IPS-11a (cell line): ENCODE data around the gene TBATA.

Experiments used
- H3K4me3 ChIP-seq: one replicate; pipeline ENCODE4 v1.5.1; 2013; ENCODE audit warnings: low read depth, low read length, control low read depth

Gene TBATA

DNA sequence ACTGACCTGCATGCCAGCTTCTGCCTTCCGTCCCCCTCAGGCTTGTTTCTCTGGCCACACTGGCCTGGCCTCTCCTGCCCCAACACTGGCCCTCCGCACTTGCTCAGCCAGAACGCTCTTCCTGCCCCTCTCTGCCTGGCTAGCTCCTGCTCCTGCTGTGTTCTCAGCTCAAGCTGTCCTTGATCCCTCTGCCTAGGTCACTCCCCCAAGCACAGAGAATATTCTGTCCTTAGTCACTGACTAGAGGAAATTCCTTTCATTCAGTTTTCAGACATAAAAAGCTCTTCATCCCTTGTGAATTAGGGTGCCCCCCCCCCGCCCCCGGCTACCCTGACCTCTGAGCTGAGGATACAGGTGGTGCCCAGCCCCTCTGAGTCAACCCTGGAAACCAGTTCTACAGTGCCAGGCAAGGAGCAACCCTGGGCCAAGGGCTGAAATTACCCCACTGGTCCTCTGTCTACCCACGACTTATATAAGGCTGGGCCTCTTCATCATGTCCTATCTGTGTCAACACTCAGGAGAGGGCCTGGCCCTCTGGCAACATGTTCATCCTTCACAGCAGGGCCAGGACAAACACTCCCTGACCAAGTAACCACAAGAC lies 23.9 kb upstream of the TBATA start:
- H3K4me3 ChIP-seq = no peak overlapping the region

DNA sequence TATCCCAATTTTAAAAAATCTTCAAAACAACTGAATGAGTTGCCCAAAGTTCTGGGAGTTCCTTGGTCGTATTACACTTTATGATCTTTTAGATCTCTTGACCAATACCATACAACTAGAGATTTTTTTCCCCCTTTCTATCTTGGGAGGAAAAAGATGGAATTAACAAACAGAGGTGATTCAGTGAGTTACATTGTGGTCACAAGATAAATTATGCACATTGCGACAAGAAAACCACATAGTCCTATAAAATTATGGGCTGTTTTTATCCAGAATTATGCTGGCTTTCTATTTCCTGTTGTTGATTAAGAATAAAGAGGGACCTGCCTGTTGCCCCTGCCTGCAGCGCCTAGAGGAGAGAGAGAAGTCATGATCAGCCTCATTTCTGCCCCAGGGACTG lies 22.4 kb upstream of the TBATA start:
- no peak overlapping the region for H3K4me3 ChIP-seq

DNA sequence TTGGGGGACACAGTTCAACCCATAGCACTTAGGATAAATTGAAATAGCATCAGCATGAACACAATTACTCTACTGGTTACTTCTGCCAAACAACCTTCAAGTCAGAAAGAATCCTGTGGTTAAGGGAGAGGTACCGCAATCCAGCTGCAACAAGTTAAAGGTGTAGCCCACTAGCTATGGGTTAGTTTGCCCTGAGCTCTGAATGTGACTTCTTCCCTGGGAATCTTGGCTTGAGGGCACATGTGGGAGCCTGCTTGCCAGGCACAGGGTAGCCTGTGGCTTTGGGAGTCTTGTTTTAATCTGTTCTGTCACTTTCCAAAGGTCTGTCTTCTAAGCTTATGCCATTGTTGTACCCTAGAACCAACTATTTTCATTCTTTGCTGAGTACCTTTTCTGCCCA lies 21.7 kb upstream of the TBATA start:
- no peak overlapping the region for H3K4me3 ChIP-seq

DNA sequence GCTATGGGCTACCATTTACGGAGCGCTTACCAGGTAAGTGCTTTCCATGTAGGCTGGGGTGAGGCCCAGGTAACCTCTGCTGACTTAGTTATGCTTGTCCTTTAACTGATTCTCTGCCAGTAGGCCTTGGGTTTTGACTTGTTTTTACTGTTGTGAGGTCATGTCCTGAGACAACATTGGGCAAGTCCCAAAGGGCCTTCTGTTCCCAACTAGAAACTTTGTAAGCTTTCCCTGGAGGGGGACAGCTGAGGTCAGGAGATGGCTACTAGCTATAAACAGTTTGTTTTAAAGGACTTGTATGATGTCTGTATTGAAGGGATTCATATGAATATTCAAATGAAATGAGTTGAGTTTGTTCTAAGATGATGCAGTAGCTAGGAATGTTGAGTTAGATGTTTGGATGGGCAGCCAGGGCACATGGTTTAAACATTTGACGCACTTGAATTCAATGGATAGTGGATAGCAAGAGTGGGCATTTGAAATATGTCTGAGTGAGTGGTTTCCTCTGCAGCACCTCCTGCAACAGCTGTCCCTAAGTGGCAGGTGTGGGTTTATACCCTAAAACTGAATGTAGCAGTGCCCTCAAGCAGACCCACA lies 20.5 kb upstream of the TBATA start:
- no peak overlapping the region for H3K4me3 ChIP-seq

DNA sequence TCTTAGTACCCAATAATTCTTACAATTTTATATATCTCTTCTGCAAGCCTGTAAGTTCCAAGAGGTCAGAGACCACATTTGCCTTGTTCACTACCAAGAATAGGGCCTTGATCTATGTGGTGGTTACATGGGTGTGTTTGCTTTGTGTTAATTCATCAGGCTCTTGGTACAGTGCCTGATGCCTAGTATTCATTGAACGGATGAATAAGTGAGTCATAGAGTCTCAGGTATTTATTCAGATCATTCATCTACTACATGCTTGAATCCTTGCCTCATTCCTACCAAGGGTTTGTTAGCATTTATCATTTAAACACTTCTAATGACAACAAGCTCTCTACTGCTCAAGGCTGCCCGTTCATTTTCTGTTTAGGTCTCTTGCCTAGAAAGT lies 19.2 kb upstream of the TBATA start:
- no peak overlapping the region for H3K4me3 ChIP-seq

DNA sequence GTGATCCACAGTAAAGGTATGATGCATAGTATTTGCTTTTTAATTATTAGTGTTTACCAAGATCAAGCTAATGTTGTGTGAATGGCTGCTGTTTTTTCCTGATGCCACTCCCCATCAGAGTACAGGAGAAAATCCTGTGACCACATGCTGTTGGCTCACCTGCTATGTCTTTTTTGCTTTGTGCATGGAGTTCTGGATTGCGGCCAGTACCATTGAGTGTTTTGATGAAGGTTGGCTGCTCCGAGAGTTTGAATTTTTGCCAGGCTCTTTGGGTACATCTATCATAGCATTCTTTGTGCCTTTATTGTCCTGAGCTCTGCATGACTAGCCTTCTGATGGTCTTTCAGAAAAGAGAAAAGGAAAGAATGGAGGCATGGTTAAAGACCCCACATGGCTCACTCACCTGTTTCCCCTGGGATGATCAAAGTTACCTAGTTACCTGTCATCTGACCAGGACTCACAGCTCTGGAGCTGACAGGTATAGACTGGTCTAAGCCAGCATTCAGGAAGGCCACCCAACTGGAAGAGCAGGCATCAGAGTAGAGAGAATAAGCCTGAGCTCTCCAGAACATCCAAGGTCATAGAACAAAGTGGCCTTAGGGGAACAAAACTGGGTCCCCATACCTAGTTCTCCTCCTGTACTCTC lies 18.7 kb upstream of the TBATA start:
- no peak overlapping the region for H3K4me3 ChIP-seq

DNA sequence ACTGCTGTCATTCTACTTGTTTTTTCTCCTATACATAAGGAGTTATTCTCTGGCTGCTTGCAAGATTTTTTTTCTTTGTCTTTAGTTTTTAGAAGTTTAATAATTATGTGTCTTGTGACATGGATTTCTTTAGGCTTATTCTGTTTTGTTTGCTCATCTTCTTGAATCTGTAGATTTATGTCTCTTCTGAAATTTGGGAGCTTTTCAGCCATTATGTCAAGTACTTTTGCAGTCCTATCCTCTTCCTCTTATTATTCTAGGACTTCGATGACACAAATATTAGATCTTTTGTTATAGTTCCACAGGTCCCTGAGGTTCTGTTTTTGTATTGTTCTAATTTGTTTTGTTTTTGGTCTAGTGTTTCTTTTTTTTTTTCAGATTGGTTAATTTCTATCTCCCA lies 16.7 kb upstream of the TBATA start:
- no peak overlapping the region for H3K4me3 ChIP-seq

DNA sequence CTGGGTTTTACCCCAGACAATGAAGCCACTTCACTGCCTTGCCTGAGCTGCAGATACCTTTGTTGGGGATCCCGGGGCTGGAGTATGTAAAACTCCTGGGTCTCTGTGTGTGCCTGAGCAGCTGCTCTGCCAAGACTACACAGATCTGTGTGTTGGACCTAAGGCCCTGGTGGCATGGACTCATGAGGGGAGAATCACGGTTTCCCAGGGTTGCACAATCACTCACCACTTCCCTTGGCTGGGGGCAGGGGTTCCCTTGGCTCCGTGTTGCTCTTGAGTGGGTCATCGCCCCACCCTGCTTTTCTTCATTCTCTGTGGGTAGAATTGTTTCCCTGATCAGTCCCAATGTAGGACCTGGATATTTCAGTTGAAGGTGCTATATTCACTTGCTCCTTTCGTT lies 13.9 kb upstream of the TBATA start:
- no peak overlapping the region for H3K4me3 ChIP-seq

DNA sequence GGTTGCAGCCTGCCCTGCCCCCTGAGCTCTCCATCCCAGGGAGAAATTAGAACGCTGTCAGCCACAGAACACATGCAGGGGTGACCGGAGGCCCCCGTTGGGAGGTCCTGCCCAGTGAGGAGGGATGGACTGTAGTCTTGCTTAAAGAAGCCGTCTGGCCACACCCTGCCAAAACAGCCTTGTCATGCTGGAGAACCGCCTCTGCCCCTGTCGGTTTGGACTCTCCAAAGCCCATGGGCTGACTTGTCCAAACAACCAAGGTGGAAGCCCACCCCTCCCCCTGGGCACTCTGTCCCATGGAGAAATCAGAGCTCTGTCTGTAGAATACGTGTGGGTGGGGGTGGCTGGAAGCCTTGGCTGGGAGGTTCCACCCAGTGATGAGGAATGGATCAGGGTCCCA lies 12.7 kb upstream of the TBATA start:
- no peak overlapping the region for H3K4me3 ChIP-seq

DNA sequence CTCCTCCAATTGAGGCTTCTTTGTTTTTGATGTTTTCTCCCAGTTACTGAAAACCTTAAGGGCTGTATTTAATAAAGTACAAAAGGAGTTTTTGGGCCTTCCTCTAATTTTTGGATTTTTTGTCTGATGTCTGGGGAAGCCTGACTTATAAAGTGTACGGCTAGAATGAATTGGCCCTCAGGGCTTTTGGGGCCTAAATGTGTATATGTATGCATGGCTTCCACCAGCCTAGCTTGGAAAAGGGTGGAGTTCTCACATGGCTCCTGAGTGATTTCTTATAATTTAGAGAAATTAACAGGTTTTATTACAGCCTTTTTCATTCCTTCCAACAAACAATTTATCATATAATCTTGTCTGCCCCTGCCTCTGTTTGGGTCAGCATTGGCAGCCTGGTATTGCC lies 10.4 kb upstream of the TBATA start:
- H3K4me3 ChIP-seq = no peak overlapping the region

DNA sequence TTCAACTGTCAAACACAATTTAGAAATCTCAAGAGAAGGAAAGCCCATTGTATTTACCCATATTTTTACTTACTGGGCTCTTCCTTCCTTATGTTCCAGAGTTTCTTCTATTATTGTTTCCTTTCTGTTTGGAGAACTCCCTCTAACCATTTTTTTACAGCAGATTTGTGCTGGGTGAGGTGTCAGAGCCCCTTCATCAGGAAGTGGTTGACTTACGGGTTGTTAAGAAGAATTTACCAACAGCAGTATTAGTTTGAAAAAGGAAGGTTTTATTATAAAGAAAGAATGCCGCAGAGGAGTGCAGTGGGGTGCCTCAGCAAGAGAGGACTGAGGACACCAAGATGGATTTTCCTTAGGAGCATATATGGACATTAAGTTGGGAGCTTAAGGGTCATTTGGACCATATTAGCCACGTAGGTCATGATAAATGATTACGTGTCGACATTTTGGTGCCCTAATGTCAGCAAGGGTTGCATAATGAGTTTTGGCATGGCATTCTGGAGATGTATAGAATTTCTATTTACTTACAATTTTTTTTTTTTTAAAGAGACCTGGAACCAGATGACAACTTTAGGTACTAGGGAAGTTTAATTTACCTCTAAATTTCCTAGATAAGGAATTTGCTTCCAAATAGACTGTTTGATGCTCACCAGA lies 6.3 kb upstream of the TBATA start:
- H3K4me3 ChIP-seq = no peak overlapping the region

DNA sequence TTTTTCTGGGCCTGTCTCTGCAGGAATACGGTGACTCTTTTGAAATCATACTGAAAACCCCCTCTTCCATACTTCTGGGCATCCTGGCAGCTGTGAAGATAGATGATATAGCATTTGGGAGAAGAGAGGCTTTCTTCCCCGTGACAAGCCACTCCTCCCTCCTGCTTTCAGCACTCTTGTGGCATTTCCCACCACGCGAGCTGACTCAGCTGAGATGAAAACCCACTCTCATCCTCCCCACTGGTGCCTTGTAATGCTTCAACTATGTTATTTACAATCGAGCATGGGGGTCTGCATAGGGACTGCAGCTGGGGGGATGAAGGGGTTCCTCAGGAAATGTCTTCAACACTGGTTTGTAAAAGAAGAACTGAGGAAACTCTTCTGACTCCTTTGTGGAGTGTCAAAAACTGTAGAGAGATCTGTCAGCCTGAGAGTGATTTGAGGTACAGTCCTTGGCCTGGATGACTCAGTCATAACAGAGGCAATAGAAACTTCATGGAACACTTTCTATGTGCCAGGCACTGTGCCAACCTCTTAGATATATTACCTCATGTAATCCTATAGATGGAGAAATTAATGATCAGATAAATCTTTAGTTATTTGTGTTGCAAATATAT lies 1.7 kb upstream of the TBATA start:
- no peak overlapping the region for H3K4me3 ChIP-seq

DNA sequence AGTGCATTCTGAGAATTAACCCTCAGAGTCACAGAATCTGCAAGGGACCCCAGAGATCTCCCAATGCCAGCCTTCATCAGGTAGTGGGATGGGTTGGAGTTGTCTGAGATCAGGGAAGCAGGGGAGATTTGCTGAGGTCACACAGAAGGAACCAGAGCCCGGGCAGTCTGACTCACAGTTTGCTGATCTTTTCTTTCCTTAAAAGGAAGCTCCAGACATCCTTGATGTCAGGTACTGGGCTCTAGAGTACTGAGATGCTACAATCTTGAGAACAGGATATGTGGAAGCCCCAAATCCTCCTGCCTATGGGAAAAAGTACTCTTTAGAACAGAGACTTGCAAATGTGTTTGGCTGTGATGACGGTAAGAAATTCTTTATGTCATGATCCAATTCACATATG lies 706 bp downstream of the TBATA start:
- no peak overlapping the region for H3K4me3 ChIP-seq

DNA sequence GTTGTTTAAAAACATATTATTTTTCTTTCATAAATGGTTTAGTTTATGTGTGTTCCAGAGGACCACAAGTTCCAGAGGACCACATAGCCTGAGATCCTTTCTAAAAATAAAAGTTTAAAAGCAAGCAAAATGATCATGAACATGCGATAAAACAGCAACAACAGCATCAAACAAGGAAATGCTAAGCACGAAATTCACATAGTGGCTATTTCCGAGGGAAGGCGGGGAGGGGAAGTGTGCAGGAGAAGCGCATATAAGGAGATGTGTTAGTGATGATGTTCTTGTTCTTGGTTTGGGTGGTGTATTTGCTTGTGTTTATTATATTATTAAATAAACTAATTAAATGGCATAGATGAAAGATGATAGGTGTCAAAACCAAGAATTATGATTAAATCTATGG lies 1.2 kb downstream of the TBATA start:
- no peak overlapping the region for H3K4me3 ChIP-seq

DNA sequence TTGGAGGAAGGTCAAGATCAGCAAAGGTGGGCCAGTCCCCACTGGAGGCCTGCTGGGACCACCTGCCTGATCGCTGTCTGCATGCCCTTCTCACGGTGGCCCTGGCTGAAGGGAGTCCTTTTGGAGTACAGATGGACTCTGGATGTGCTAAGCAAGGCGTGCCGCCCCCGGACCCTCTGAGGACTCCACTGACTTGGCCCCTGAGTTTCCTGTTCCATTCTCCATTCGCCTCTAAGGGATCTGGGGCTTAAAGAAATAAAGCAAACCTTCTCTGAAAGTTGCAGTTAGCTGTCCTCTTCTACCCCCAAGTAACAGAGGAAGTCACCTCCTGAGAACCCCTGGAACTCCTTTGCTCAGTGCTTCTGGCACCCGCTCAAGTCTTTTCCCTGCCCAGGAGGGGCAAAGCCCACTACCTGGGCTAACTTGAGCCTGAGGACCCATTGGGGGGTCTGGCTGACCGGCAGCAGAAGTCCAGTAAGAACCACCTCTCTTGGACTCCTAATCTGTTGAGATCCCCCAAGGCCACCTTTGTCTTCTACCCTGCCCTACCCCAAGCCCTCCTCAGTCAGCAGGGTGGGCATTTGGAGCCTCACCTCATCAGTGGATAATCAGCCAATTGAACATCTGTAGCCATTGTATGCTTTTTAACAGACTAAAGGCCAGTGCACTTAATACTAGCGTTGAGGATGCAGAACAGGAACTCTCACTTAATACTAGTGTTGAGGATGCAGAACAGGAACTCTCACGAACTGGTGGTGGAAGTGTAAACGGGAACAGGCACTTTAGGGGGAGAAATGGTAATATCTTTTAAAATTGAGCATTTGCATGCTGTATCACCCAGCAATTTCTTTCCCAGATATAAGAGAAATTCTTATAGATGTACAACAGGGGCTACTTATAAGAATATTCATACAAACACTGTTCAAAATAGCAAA lies 2.2 kb downstream of the TBATA start:
- H3K4me3 ChIP-seq = no peak overlapping the region

DNA sequence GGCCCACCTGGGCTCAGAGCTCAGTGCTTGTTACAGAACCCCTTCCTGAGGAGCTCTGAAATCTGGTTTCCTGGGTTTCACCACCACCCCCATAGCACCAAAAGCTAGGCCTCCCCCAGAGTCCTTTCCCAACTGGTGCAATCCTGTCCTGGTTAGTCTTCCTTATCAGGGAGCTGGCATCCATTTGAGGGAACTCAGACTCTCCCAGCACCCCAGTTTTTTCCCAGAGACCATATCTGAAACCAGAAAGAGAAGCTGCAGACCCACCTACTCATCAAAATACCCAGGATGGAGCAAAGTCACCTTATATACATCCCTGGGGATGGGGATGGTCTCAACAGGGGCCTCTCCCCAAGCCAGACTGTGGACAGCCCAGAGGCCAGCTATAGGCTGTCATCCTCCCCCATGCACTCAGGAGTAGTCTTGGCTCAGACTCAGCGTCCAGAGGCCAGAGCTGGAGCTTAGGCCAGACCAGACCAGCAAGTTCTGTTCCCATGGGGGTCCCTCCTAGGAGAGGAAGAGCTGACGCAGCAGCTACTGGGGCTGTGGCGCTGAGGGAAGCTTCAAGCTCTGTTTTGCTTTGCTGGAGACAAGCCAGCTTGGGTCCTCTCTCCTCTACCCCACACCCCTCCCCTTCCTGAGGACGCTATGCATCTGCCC lies 3.0 kb downstream of the TBATA start:
- no peak overlapping the region for H3K4me3 ChIP-seq

DNA sequence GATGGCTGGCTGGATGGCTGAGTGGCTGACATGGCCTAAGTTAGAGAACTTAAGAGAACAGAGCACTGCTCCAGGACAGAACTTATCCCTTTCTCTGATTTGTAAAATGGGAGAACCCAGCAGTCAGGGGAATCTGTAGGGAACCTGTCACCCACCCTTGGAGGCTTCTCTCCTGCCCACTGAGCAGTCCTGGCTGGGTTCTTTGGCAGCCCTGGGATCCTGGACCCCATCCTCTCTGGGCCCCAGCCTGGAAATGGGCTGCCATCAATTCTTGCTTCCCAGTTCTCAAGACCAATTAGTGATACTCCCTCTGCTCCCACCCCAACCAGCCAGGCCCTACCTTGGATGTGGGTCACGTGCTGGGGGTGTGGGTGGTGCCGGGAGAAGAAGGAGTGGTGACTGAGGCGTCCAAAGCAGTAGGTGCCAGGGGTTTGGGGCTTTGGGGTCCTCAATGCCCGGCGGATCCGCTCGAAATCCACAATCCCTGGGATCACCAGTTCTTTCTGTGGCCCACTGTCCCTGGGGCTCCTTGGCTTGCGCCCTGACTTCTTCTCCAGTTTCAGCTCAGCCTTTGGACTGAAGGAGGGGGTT lies 3.6 kb downstream of the TBATA start:
- H3K4me3 ChIP-seq = no peak overlapping the region

DNA sequence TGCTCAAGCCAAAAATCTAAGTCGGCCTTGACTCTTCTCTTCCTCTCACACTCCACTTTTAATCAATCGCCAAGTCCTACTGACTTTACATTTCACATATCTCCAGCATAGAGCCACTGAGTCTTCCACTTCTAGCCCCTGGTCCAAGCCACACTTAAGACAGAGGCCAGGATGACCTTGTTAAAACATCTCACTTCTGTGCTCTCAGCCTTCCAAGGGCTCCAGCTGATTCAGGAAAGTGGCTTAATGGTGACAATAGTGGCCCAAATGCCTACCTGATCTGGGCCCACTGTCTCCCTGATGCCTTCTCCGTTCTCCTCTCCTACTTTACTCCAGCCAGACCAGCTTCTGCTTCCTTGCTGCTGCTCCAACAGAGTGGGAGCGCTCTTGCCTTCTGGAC lies 4.4 kb downstream of the TBATA start:
- no peak overlapping the region for H3K4me3 ChIP-seq

DNA sequence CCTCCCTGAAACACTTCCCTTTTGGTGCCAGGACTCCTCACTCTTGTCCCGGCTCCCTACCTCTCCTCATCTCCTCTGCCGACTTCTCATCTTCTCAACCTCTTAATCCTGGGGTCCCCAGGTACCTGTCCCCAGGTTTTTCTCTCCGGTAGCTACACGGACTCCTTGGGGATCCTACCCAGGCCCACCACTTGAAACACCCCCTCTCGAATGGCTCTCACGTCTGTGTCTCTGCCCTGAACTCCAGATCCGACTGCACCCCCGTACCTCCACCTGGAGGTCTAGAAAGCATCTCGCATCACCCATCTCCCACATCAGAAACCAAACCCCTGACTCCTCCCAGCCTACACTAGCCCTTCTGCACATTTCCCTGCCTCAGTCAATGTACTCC lies 4.8 kb downstream of the TBATA start:
- H3K4me3 ChIP-seq = no peak overlapping the region
